HFFc6 (cell line): ENCODE data around the gene CEACAM16. TPM values are rescaled to one million over a fixed set of nuclear protein-coding genes. Genes with fewer than 3 reads are reported as not detected.

ENCODE experiments used
- DNase-seq: peaks from one replicate; pipeline ENCODE4 v3.0.0-alpha.2; 2018
- H3K27ac Mint-ChIP-seq: 2 replicates; pipeline ENCODE4 v1.8.0; 2020; ENCODE audit warnings: mild to moderate bottlenecking, mixed read lengths
- H3K27me3 Mint-ChIP-seq: 2 replicates; pipeline ENCODE4 v1.8.0; 2021; ENCODE audit warnings: mild to moderate bottlenecking, moderate library complexity, mixed read lengths; ENCODE audit not compliant: insufficient read depth
- H3K36me3 Mint-ChIP-seq: 2 replicates; pipeline ENCODE4 v1.8.0; 2021; ENCODE audit warnings: low read depth, mixed read lengths
- H3K4me1 Mint-ChIP-seq: 2 replicates; pipeline ENCODE4 v1.8.0; 2020; ENCODE audit warnings: low read depth, mixed read lengths
- H3K4me3 Mint-ChIP-seq: 2 replicates; pipeline ENCODE4 v1.8.0; 2020; ENCODE audit warnings: mild to moderate bottlenecking, moderate library complexity, mixed read lengths
- H3K9me3 Mint-ChIP-seq: 2 replicates; pipeline ENCODE4 v1.8.0; 2020; ENCODE audit warnings: mild to moderate bottlenecking, mixed read lengths
- CTCF ChIP-seq: fragments of 200-600 bp; sonication (generic); IDR thresholded peaks from 2 replicates; pipeline ENCODE4 v1.5.0; 2021; ENCODE audit warnings: antibody characterized with exemption, mild to moderate bottlenecking
- total RNA-seq, 6 experiments: library from RNA; stranded (reverse); fragmentation: NEBNext Ultra II Directional; extraction: Animal tissue kit (Norgen Biotek cat#: 25700); gene quantifications; 2 replicates in 1 of 6; 3 replicates in 5 of 6; pipeline ENCODE4 v1.2.3, GENCODE V29; 2021

Gene CEACAM16
- total RNA-seq, 6 experiments from 2014 or later: not detected

GRCh38 chr19:44732235-44733014 is 33.5 kb downstream of the CEACAM16 start:
- Mint-ChIP-seq H3K27ac (no peak overlapping the region), H3K27me3 (peaks cover 5% of the 10 kb centered on the region), H3K36me3 (no peaks in the 10 kb centered on the region), H3K4me3 (no peak overlapping the region), H3K4me1 (peaks cover 9% of the 10 kb centered on the region), H3K9me3 (no peaks in the 10 kb centered on the region)
- TF ChIP-seq CTCF: no peak
- no peak for DNase-seq

GRCh38 chr19:44734357-44734756 is 35.4 kb downstream of the CEACAM16 start:
- DNase-seq: no peak
- Mint-ChIP-seq H3K27me3 (peaks cover 5% of the 10 kb centered on the region), H3K9me3 (no peaks in the 10 kb centered on the region), H3K36me3 (no peaks in the 10 kb centered on the region), H3K4me3 (no peak overlapping the region), H3K27ac (no peak overlapping the region), H3K4me1 (peaks cover 19% of the 10 kb centered on the region)
- TF ChIP-seq CTCF: no peak

GRCh38 chr19:44735011-44735410 is 36.1 kb downstream of the CEACAM16 start:
- no peaks in the 10 kb centered on the region for H3K36me3 Mint-ChIP-seq
- DNase-seq: peak; percentile 13
- no peak overlapping the region for H3K4me3 Mint-ChIP-seq
- peaks cover 21% of the 10 kb centered on the region for H3K4me1 Mint-ChIP-seq
- H3K27me3 Mint-ChIP-seq: peaks cover 5% of the 10 kb centered on the region
- no peak for TF ChIP-seq CTCF
- no peak overlapping the region for H3K27ac Mint-ChIP-seq
- H3K9me3 Mint-ChIP-seq: no peaks in the 10 kb centered on the region

DNA sequence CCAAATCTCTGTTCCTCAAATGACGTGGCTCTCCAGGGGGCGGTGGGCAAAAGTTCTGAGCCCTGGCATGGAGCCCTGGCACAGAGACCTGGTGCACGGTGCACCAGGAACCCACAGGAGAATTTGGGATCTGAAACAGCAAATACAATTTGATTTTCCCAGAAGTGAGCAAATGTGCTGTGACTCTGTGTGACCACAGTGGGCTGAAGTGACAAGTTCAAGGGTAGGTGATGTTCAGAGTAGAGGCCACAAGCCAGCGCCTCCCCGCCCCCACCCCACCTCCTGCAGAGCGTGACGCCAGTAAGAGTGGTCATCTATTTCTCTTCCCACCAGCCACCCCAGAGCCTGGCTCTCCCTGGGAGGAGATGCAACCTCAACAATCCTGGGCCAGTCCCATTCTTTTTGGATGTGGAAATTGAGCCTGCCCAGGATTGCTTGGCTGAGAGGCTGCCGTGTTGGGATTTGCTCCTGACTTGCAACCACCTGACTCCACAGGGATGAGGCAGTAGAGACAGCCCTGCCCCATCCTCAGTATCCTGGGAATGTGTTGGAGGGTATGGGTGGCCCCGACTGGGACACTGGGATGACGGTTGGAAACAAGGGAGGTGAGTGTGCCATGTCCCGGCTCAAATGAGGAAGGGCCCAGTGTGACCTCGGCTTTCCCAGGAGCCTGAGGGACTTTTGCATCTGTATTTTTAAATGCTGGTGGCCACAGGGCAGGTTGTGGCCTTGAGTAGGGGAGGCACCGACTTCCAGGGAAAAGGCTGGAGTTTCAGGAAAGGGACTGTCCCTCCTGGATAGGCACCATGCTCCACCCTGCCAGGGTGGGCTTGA is 38.5 kb downstream of the CEACAM16 start:
- Mint-ChIP-seq H3K4me1 (peaks cover 40% of the 10 kb centered on the region), H3K4me3 (no peak overlapping the region), H3K9me3 (no peaks in the 10 kb centered on the region), H3K27ac (no peak overlapping the region), H3K27me3 (peaks cover 5% of the 10 kb centered on the region), H3K36me3 (no peaks in the 10 kb centered on the region)
- no peak for DNase-seq
- TF ChIP-seq CTCF: no peak

GRCh38 chr19:44738136-44738535 is 39.2 kb downstream of the CEACAM16 start:
- DNase-seq: no peak
- H3K4me3 Mint-ChIP-seq: no peak overlapping the region
- H3K4me1 Mint-ChIP-seq: peaks cover 47% of the 10 kb centered on the region
- H3K27ac Mint-ChIP-seq: no peak overlapping the region
- TF ChIP-seq CTCF: no peak
- no peaks in the 10 kb centered on the region for H3K9me3 Mint-ChIP-seq
- H3K27me3 Mint-ChIP-seq: peaks cover 5% of the 10 kb centered on the region
- H3K36me3 Mint-ChIP-seq: no peaks in the 10 kb centered on the region
